ENCODE data around the gene CACNA2D4. TPM values are rescaled to one million over a fixed set of nuclear protein-coding genes. Genes with fewer than 3 reads are reported as not detected.
A peak's percentile ranks its signal among the peaks of the same experiment; 100 is the strongest.

The CACNA2D4 gene
- total and polyA plus RNA-seq, 4 donors = 1.5 to 12.6 (median 7.3) TPM

DNA sequence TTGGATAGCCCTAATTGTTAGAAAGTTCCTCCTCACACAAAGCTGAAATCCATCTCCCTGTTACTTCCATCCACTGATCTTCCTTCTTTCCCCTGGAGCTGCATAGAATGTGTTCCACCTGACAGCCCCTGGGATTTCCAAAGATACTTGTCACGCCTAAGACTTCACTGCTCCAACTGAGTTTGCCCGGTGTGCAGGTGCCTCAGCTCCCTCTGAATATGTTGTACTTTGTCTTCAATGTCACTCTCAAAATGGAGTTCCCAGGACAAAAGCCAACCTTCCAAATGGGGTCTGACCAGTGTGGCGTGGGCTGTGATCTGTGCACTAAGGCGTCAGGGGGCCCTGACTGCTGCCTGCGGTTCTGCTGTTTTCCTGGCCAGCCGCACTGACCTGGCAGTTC, 42.8 kb downstream of the CACNA2D4 start:
- H3K4me1 ChIP-seq (ENCODE audit: control insufficient read depth in 5 of 5, insufficient read depth in 5 of 5, low read length in 5 of 5) = no peaks in the 10 kb centered on the region
- peaks cover 0 to 5% (median 0%) of the 10 kb centered on the region in 3 donors for H3K27me3 ChIP-seq (ENCODE audit: control insufficient read depth in 3 of 3, insufficient read depth in 3 of 3, low read length in 2 of 3)
- ATAC-seq (ENCODE audit: insufficient read depth, low FRiP score) = no peak
- H3K9ac ChIP-seq (ENCODE audit: insufficient read depth in 1 of 2, low read length in 2 of 2) = no peak overlapping the region
- H3K4me3 ChIP-seq = no peak overlapping the region
- H3K9me3 ChIP-seq (ENCODE audit: control insufficient read depth in 4 of 4, insufficient read depth in 3 of 4, low read length in 3 of 4) = peaks cover 0 to 3% (median 0%) of the 10 kb centered on the region in 4 donors
- TF ChIP-seq, protein P1, sequence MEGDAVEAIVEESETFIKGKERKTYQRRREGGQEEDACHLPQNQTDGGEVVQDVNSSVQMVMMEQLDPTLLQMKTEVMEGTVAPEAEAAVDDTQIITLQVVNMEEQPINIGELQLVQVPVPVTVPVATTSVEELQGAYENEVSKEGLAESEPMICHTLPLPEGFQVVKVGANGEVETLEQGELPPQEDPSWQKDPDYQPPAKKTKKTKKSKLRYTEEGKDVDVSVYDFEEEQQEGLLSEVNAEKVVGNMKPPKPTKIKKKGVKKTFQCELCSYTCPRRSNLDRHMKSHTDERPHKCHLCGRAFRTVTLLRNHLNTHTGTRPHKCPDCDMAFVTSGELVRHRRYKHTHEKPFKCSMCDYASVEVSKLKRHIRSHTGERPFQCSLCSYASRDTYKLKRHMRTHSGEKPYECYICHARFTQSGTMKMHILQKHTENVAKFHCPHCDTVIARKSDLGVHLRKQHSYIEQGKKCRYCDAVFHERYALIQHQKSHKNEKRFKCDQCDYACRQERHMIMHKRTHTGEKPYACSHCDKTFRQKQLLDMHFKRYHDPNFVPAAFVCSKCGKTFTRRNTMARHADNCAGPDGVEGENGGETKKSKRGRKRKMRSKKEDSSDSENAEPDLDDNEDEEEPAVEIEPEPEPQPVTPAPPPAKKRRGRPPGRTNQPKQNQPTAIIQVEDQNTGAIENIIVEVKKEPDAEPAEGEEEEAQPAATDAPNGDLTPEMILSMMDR (IDR thresholded peaks at IDR 0.05; ENCODE audit: control extremely low read depth, extremely low read depth) = no peak
- WGBS, 2 donors = 67 to 75% methylated on average over 6 of the region's 6 CpGs
- DNase-seq = no peak
- H3K36me3 ChIP-seq (ENCODE audit: control insufficient read depth in 4 of 4, insufficient read depth in 4 of 4, low read length in 4 of 4) = no peaks in the 10 kb centered on the region
- H3K27ac ChIP-seq (ENCODE audit: low read depth in 1 of 2, low read length in 1 of 2) = no peak overlapping the region

DNA sequence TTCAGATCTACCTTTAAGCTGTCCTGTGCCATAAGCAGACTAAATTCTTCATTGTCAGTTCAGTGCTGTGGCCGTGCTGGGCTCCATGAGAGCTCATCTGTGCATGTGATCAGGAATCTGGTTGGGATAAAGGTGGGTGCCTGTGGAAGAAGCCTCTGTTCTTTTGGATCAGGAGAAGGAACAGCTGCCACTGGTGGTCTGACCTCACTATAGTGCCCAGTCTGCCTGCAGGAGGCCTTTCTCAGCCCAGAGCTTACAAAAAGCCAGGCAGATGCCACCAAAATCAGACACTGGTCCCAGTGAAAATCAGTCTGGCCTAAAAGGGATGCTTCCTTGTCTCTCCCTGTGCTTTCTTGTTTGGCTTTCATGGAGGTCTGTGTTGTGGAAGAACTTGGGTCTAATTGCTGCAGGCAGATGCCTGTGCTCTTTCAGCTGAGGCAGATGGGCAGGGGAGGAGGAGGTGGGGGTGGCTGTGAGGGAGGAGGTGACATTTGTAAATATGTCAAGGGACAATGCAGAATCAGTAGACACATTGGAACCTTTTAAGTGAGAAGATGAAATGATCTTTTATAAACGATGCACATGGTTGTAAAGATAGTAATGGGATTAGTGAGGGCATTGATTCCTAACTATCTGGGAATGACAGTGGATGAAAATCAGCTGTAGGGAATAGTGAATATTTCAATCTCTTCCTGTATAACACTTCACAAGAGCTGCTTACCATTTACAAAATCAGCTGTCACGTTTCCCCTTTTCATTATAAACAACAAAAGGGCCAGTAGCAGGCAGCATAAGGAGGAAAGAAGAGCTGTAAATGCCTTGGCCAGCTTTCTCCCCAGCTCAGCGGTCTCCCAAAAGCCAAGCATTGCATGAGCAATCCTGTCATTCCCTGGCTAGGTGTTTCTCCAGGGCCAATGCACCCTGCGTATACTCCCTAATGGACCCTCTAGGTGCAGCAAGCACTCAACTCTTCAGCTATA, 44.6 kb downstream of the CACNA2D4 start:
- no peaks in the 10 kb centered on the region for H3K4me1 ChIP-seq (ENCODE audit: control insufficient read depth in 5 of 5, insufficient read depth in 5 of 5, low read length in 5 of 5)
- H3K4me3 ChIP-seq = no peak overlapping the region
- no peak overlapping the region for H3K27ac ChIP-seq (ENCODE audit: low read depth in 1 of 2, low read length in 1 of 2)
- ATAC-seq (ENCODE audit: insufficient read depth, low FRiP score) = no peak
- TF ChIP-seq, protein P1 (IDR thresholded peaks at IDR 0.05; ENCODE audit: control extremely low read depth, extremely low read depth) = no peak
- H3K9ac ChIP-seq (ENCODE audit: insufficient read depth in 1 of 2, low read length in 2 of 2) = no peak overlapping the region
- no peaks in the 10 kb centered on the region for H3K36me3 ChIP-seq (ENCODE audit: control insufficient read depth in 4 of 4, insufficient read depth in 4 of 4, low read length in 4 of 4)
- DNase-seq = peak in 1 of 3 donors; percentile 6
- 69 to 74% methylated on average over 5 of the region's 5 CpGs for WGBS, 2 donors
- H3K27me3 ChIP-seq (ENCODE audit: control insufficient read depth in 3 of 3, insufficient read depth in 3 of 3, low read length in 2 of 3) = peaks cover 0 to 5% (median 0%) of the 10 kb centered on the region in 3 donors
- H3K9me3 ChIP-seq (ENCODE audit: control insufficient read depth in 4 of 4, insufficient read depth in 3 of 4, low read length in 3 of 4) = peaks cover 0 to 9% (median 0%) of the 10 kb centered on the region in 4 donors

DNA sequence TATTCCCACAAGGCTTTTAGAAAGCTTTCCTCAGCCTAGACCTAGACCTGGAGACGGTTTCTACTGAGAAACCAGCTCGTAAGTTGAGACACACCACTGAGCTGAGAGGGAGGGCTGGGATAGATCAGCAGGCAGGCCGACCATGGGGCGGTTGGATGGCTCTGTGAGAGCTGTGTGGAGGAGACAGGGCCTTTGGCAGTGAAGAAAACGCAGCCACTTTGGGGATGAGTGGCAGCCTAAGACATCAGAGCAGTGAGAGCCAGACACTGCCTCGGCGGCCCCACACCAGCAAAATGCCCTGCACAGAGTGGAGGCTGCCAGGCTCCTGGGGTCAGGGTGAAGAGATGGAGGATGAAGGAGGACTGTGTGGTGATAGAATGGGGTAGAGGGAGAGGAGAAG, 46.0 kb downstream of the CACNA2D4 start:
- no peak for ATAC-seq (ENCODE audit: insufficient read depth, low FRiP score)
- H3K9ac ChIP-seq (ENCODE audit: insufficient read depth in 1 of 2, low read length in 2 of 2) = no peak overlapping the region
- no peak overlapping the region for H3K27ac ChIP-seq (ENCODE audit: low read depth in 1 of 2, low read length in 1 of 2)
- TF ChIP-seq, protein P1 (IDR thresholded peaks at IDR 0.05; ENCODE audit: control extremely low read depth, extremely low read depth) = no peak
- DNase-seq = no peak
- H3K4me1 ChIP-seq (ENCODE audit: control insufficient read depth in 5 of 5, insufficient read depth in 5 of 5, low read length in 5 of 5) = no peaks in the 10 kb centered on the region
- no peaks in the 10 kb centered on the region for H3K36me3 ChIP-seq (ENCODE audit: control insufficient read depth in 4 of 4, insufficient read depth in 4 of 4, low read length in 4 of 4)
- H3K9me3 ChIP-seq (ENCODE audit: control insufficient read depth in 4 of 4, insufficient read depth in 3 of 4, low read length in 3 of 4) = peaks cover 0 to 9% (median 0%) of the 10 kb centered on the region in 4 donors
- H3K27me3 ChIP-seq (ENCODE audit: control insufficient read depth in 3 of 3, insufficient read depth in 3 of 3, low read length in 2 of 3) = peaks cover 0 to 5% (median 0%) of the 10 kb centered on the region in 3 donors
- 87 to 96% methylated on average over 7 of the region's 7 CpGs for WGBS, 2 donors
- no peak overlapping the region for H3K4me3 ChIP-seq
